HFF-Myc (cell line): ENCODE results near the gene MAPK10.

Experiments used
- DNase-seq: peaks from one replicate; pipeline ENCODE4 v3.0.0-alpha.2; 2011; ENCODE audit warnings: low read depth; ENCODE audit errors: extremely low read depth
- H3K4me3 ChIP-seq: replicated peaks from 2 replicates; pipeline ENCODE4 v1.5.1; 2011; ENCODE audit warnings: low read depth, mild to moderate bottlenecking, control low read depth, low read length
- TF ChIP-seq, protein P1 (sequence below): IDR thresholded peaks from 2 replicates; pipeline ENCODE4 v1.5.1; 2012; ENCODE audit warnings: mild to moderate bottlenecking, low read depth, low read length, control low read depth; ENCODE audit errors: missing control alignments

MAPK10 gene

GRCh38 chr4:86050496-86050895 is 309.4 kb downstream of the MAPK10 start:
- TF ChIP-seq, protein P1, sequence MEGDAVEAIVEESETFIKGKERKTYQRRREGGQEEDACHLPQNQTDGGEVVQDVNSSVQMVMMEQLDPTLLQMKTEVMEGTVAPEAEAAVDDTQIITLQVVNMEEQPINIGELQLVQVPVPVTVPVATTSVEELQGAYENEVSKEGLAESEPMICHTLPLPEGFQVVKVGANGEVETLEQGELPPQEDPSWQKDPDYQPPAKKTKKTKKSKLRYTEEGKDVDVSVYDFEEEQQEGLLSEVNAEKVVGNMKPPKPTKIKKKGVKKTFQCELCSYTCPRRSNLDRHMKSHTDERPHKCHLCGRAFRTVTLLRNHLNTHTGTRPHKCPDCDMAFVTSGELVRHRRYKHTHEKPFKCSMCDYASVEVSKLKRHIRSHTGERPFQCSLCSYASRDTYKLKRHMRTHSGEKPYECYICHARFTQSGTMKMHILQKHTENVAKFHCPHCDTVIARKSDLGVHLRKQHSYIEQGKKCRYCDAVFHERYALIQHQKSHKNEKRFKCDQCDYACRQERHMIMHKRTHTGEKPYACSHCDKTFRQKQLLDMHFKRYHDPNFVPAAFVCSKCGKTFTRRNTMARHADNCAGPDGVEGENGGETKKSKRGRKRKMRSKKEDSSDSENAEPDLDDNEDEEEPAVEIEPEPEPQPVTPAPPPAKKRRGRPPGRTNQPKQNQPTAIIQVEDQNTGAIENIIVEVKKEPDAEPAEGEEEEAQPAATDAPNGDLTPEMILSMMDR: no peak
- DNase-seq: no peak
- no peak overlapping the region for H3K4me3 ChIP-seq

- H3K4me3 ChIP-seq: no peak overlapping the region
- no peak for DNase-seq
- TF ChIP-seq, protein P1: no peak
Observed at GRCh38 chr4:86048426-86048825, 311.4 kb downstream of the MAPK10 start.

- no peak overlapping the region for H3K4me3 ChIP-seq
- TF ChIP-seq, protein P1: no peak
- no peak for DNase-seq
Observed at GRCh38 chr4:86044593-86044985, 315.3 kb downstream of the MAPK10 start.

GRCh38 chr4:86043755-86044592 is 315.9 kb downstream of the MAPK10 start:
- H3K4me3 ChIP-seq: no peak overlapping the region
- no peak for DNase-seq
- TF ChIP-seq, protein P1: peak; percentile 53

GRCh38 chr4:86038037-86038436 is 321.8 kb downstream of the MAPK10 start:
- TF ChIP-seq, protein P1: no peak
- DNase-seq: no peak

DNA sequence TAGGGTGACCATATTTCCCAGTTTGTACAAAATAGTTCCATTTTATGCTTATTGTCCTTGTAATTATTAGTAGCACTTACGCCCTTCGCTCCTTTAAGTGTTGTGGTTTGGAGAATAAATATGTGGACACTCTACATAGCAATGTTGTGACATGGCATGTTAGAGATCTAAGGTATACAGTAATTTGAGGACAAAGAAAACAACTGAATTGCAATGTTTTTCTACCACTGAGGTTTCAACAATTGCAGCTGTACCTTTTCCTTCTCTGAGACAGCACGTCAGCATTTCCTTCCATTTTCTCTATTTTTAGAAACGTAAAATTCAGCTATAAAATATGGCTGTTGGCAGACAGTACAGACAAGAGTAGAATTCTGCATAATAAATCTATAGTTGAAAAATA is 323.1 kb downstream of the MAPK10 start:
- TF ChIP-seq, protein P1: no peak
- DNase-seq: no peak
- H3K4me3 ChIP-seq: no peak overlapping the region

More at GRCh38 chr4:86038037-86038436, 321.8 kb downstream of the MAPK10 start:
- no peak overlapping the region for H3K4me3 ChIP-seq
